ENCODE results near the gene GAREM1. TPM values are rescaled to one million over a fixed set of nuclear protein-coding genes. Genes with fewer than 3 reads are reported as not detected.

Gene GAREM1
- total and polyA plus RNA-seq, 9 of the 15 experiments (the other 6 are each of a cell fraction or from before 2014, with no cell fraction given) = 0.03 to 0.33 (median 0.07) TPM; not detected in 1

DNA sequence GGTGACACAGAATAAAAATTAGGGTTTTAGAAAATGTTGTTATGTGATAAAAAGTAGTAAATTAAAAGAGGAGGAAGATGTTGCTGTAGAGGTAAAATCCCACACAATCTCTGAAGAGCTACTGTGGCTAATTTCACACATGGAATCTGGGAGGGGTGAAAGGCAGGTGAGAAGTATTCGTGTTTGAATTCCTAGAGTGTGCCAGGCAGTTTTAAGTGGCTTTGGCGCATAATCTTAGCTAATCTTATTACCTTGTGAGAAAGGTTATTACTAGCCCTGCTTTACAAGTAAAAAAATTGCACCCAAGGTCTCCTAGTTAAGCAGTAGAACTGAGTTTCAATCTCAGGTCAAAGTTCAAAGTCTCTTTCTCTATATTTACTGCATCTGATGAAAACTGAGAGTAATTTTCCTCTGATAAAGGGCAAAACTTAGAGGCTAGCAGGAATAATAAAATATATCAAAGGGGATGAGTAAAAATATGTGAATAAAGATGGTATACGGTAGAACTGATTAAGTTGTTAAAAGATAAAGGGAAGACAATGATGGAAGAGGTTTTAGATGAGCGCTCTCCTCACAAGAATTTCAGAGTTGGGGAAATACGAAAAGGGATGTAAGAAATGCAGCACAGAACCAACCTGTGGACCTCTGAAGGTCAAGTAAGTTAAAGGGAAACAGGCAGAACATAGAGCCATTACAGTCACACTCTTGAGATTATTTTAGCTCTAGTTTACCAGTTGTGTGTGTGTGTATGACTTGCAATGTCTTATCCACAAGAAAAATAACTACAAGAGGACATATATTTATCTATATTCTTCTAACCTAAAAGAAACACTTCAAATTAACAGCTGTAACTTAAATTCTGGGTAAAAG is 34.8 kb downstream of the GAREM1 start (continued):
- TF ChIP-seq SFPQ (IDR thresholded peaks at IDR 0.05; ENCODE audit: low read depth, low read length) (no peak), ZNF280A (IDR thresholded peaks at IDR 0.05; ENCODE audit: low read depth, partially characterized antibody) (no peak), SMARCA4 (IDR thresholded peaks at IDR 0.05) (no peak), SP2 (IDR thresholded peaks at IDR 0.05; ENCODE audit: extremely low read depth, low read depth, low read length, poor library complexity, severe bottlenecking) (no peak), ELF2 (CRISPR knock-in tag; IDR thresholded peaks at IDR 0.05) (no peak), ZNF140 (CRISPR knock-in tag; IDR thresholded peaks at IDR 0.05) (no peak), PRPF4 (IDR thresholded peaks at IDR 0.05; ENCODE audit: insufficient read depth, low read depth, low read length, poor library complexity, severe bottlenecking) (no peak)
- TF ChIP-seq, protein P1, sequence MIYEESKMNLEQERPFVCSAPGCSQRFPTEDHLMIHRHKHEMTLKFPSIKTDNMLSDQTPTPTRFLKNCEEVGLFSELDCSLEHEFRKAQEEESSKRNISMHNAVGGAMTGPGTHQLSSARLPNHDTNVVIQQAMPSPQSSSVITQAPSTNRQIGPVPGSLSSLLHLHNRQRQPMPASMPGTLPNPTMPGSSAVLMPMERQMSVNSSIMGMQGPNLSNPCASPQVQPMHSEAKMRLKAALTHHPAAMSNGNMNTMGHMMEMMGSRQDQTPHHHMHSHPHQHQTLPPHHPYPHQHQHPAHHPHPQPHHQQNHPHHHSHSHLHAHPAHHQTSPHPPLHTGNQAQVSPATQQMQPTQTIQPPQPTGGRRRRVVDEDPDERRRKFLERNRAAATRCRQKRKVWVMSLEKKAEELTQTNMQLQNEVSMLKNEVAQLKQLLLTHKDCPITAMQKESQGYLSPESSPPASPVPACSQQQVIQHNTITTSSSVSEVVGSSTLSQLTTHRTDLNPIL (CRISPR knock-in tag; IDR thresholded peaks at IDR 0.05) = no peak
